Erythroblast (primary cell): ENCODE results near the gene SURF4.
"Not testable (repeated sequence)": the region's sequence is repeated elsewhere in the genome, so short reads cannot be mapped to it uniquely, and the experiment has no call there.

Source experiments
- DNase-seq, 2 experiments: peaks; one replicate each; lab custom pipeline; 2025; lab: John Stamatoyannopoulos, UW
- GATA1 ChIP-seq: IDR thresholded peaks from 2 replicates; pipeline ENCODE4 v1.6.1; 2011; ENCODE audit warnings: low read depth, mild to moderate bottlenecking, control low read depth, low read length, moderate library complexity
- POLR2A ChIP-seq: IDR thresholded peaks from 2 replicates; pipeline ENCODE4 v1.6.1; 2011; ENCODE audit warnings: mild to moderate bottlenecking, low read length

The SURF4 gene

GRCh38 chr9:133405508-133406438 lies 29.9 kb upstream of the SURF4 start:
- no peak for DNase-seq
- TF ChIP-seq POLR2A, result no peak
- TF ChIP-seq GATA1, result no peak

GRCh38 chr9:133404454-133405002 lies 28.7 kb upstream of the SURF4 start:
- no peak for DNase-seq
- no peak for TF ChIP-seq GATA1
- TF ChIP-seq POLR2A, result no peak

- DNase-seq, result peak; percentile 35 to 70
- TF ChIP-seq GATA1 (no peak), POLR2A (no peak)
Observed at GRCh38 chr9:133403766-133404453, 28.1 kb upstream of the SURF4 start.

GRCh38 chr9:133402689-133403088 lies 26.8 kb upstream of the SURF4 start:
- DNase-seq, result no peak
- TF ChIP-seq POLR2A (no peak), GATA1 (no peak)

GRCh38 chr9:133401588-133401987 lies 25.7 kb upstream of the SURF4 start:
- TF ChIP-seq GATA1 (no peak), POLR2A (no peak)
- DNase-seq, result no peak

GRCh38 chr9:133400292-133400691 lies 24.4 kb upstream of the SURF4 start:
- DNase-seq, result no peak
- TF ChIP-seq POLR2A (no peak), GATA1 (no peak)

GRCh38 chr9:133397895-133398294 lies 22.0 kb upstream of the SURF4 start:
- TF ChIP-seq GATA1, result no peak
- TF ChIP-seq POLR2A, result no peak
- DNase-seq, result no peak

- DNase-seq, result no peak
- no peak for TF ChIP-seq GATA1
- TF ChIP-seq POLR2A, result no peak
Observed at GRCh38 chr9:133397370-133397769, 21.5 kb upstream of the SURF4 start.

- DNase-seq, result peak; percentile 19 to 20
- TF ChIP-seq GATA1 (no peak), POLR2A (no peak)
Observed at GRCh38 chr9:133396952-133397351, 21.1 kb upstream of the SURF4 start.

- DNase-seq, result no peak
- no peak for TF ChIP-seq GATA1
- no peak for TF ChIP-seq POLR2A
Observed at GRCh38 chr9:133394687-133395271, 18.9 kb upstream of the SURF4 start.

- no peak for TF ChIP-seq GATA1
- TF ChIP-seq POLR2A, result no peak
- no peak for DNase-seq
Observed at GRCh38 chr9:133393399-133393798, 17.5 kb upstream of the SURF4 start.

- not testable (repeated sequence) for DNase-seq
Observed at GRCh38 chr9:133392308-133392707, 16.4 kb upstream of the SURF4 start.

- DNase-seq, result not testable (repeated sequence)
Observed at GRCh38 chr9:133391449-133391848, 15.6 kb upstream of the SURF4 start.

GRCh38 chr9:133390713-133391112 lies 14.9 kb upstream of the SURF4 start:
- TF ChIP-seq GATA1 (no peak), POLR2A (no peak)
- DNase-seq, result no peak
